Measurements from ENCODE around the gene NEURL4. TPM values are rescaled to one million over a fixed set of nuclear protein-coding genes. Genes with fewer than 3 reads are reported as not detected.

Gene NEURL4
- total and polyA plus RNA-seq, 5 donors from 2014 or later: 0.27 to 39.5 (median 1.1) TPM

DNA sequence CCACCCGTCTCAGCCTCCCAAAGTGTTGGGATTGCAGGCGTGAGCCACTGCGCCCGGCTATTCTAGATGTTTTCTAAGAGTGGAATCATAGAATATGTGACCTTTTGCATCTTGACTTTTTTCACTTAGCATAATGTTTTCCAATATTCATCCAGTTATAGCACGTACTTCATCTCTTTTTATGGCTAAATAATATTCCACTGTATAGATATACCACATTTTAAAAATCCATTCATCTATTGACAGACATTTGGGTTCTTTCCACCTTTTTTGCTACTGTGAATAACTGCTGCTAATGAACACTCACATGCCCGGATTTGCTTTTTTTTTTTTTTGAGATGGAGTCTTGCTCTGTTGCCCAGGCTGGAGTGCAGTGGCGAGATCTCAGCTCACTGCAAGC is 25.0 kb downstream of the NEURL4 start:
- no peaks in the 10 kb centered on the region for H3K36me3 ChIP-seq (ENCODE audit: control insufficient read depth, insufficient read depth, low read length)
- H3K9me3 ChIP-seq (ENCODE audit: control insufficient read depth in 2 of 2, low read length in 2 of 2): no peaks in the 10 kb centered on the region
- H3K36me3 Mint-ChIP-seq: peaks cover 2% of the 10 kb centered on the region
- H3K4me3 ChIP-seq (ENCODE audit: low read depth, low read length): no peak overlapping the region
- peaks cover 21% of the 10 kb centered on the region for H3K4me1 ChIP-seq (ENCODE audit: control insufficient read depth, insufficient read depth, low read length, poor library complexity, severe bottlenecking)
- peaks cover 2% of the 10 kb centered on the region for H3K27me3 ChIP-seq (ENCODE audit: control insufficient read depth, insufficient read depth, low read length)
- no peak overlapping the region for H3K27ac Mint-ChIP-seq
- H3K9me3 Mint-ChIP-seq: peaks cover 0 to 2% (median 0%) of the 10 kb centered on the region in 7 donors
- no peak overlapping the region for H3K4me3 Mint-ChIP-seq
- ATAC-seq (ENCODE audit: low read depth in 2 of 2) (no peak), DNase-seq (no peak)
- H3K4me1 Mint-ChIP-seq: peaks cover 0 to 15% (median 7%) of the 10 kb centered on the region in 4 donors
- H3K27ac ChIP-seq (ENCODE audit: insufficient read depth, low read length, poor library complexity, severe bottlenecking): no peak overlapping the region
- peaks cover 17% of the 10 kb centered on the region for H3K27me3 Mint-ChIP-seq

DNA sequence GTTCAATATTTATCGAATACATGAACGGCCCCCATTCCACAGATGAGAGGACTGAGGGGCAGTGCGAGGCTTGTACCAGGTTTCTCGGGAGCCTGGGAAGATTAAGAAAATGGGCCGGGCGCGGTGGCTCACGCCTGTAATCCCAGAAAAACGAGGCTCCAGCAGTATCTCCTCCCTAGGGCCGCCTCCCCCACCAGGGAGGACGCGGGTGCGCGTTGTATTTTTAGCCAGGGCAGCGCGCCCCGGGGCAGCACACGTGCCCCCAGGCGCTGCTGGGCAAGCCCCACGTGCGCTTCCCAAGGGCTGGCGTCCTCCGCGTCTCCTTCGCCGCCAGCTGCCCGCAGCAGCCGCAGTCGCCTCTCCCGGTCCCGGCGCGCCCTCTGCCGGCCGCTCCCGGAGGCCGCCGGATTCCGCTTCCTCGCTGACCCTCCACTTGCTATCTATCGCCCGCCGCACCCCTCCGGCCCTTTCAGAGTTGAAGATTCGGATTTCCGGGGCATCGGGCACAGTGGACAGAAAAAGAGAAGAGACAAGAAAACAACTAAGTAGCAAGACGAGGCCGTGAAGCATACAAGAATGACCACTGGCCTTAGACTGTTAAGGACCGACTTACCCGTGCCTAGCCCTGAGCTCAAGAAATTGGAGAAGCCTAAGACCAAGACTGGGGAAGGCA is 32.8 kb downstream of the NEURL4 start:
- Histone ChIP-seq H3K4me3 (ENCODE audit: low read depth, low read length) (no peak overlapping the region), H3K27me3 (ENCODE audit: control insufficient read depth, insufficient read depth, low read length) (peaks cover 10% of the 10 kb centered on the region), H3K4me1 (ENCODE audit: control insufficient read depth, insufficient read depth, low read length, poor library complexity, severe bottlenecking) (peaks cover 31% of the 10 kb centered on the region), H3K36me3 (ENCODE audit: control insufficient read depth, insufficient read depth, low read length) (no peaks in the 10 kb centered on the region), H3K9me3 (ENCODE audit: control insufficient read depth in 2 of 2, low read length in 2 of 2) (no peaks in the 10 kb centered on the region), H3K27ac (ENCODE audit: insufficient read depth, low read length, poor library complexity, severe bottlenecking) (no peak overlapping the region)
- Mint-ChIP-seq H3K27ac (peak overlapping the region in 1 of 3 donors; percentile 93), H3K36me3 (peaks cover 3% of the 10 kb centered on the region), H3K9me3 (peaks cover 0 to 2% (median 0%) of the 10 kb centered on the region in 7 donors), H3K4me3 (peak overlapping the region in 2 of 4 donors; percentile 28 to 48), H3K4me1 (peaks cover 4 to 27% (median 9%) of the 10 kb centered on the region in 4 donors), H3K27me3 (peaks cover 41% of the 10 kb centered on the region)
- DNase-seq: peak; percentile 46 to 63 (median 53)
- ATAC-seq (ENCODE audit: low read depth in 2 of 2): peak; percentile 28 to 33

DNA sequence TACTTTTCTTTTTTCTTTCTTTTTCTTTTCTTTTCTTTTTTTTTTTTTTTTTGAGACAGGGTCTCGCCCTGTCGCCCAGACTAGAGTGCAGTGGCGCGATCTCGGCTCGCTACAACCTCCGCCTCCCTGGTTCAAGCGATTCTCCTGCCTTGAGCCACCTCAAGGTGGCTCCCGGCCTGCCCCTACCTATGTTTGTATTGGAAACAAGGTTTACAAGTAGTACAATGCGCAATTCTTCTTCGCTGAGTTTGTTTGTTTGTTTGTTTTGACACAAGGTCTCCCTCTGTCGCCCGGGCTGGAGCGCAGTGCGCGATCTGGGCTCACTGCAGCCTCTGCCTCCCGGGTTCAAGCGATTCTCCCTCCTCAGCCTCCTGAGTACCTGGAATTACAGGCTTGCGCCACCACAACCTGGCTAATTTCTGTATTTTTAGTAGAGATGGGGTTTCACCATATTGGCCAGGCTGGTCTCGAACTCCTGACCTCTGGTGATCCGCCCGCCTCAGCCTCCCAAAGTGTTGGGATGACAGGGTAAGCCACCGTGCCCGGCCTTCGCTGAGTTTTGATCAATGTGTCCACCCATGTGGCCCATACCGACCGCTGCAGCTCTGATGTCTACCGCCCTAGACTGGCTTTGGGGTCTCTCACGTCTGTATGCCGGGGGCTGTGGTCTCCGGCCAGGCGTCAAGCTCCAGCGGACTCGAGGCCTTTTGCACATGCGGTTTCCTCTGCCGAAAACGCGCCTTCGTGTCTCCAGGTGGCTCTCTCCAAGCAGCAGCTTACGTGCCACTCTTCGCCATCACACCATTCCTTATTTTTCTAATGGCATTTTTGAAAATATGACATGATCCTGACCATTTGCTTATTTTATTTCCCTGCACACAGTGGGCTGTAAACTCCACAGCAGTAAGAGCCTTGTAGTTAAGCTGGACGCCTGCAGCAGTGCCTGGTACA is 33.6 kb downstream of the NEURL4 start:
- Mint-ChIP-seq H3K4me3 (peak overlapping the region; percentile 62 to 86 (median 82)), H3K27me3 (peaks cover 39% of the 10 kb centered on the region), H3K36me3 (peaks cover 3% of the 10 kb centered on the region), H3K27ac (peak overlapping the region; percentile 45 to 79 (median 76)), H3K9me3 (peaks cover 0 to 2% (median 0%) of the 10 kb centered on the region in 7 donors), H3K4me1 (peaks cover 4 to 27% (median 9%) of the 10 kb centered on the region in 4 donors)
- Histone ChIP-seq H3K4me3 (ENCODE audit: low read depth, low read length) (peak overlapping the region; percentile 26), H3K27me3 (ENCODE audit: control insufficient read depth, insufficient read depth, low read length) (peaks cover 10% of the 10 kb centered on the region), H3K4me1 (ENCODE audit: control insufficient read depth, insufficient read depth, low read length, poor library complexity, severe bottlenecking) (peaks cover 31% of the 10 kb centered on the region), H3K9me3 (ENCODE audit: control insufficient read depth in 2 of 2, low read length in 2 of 2) (no peaks in the 10 kb centered on the region), H3K36me3 (ENCODE audit: control insufficient read depth, insufficient read depth, low read length) (no peaks in the 10 kb centered on the region), H3K27ac (ENCODE audit: insufficient read depth, low read length, poor library complexity, severe bottlenecking) (no peak overlapping the region)
- DNase-seq (no peak), ATAC-seq (ENCODE audit: low read depth in 2 of 2) (no peak)

- peaks cover 3% of the 10 kb centered on the region for H3K36me3 Mint-ChIP-seq
Measured at GRCh38 chr17:7294614-7295153, 34.5 kb downstream of the NEURL4 start, which contains the start of gene YBX2. YBX2 (minus strand) TSS chr17:7294639; CDS start chr17:7294500, 139 bp downstream.

GRCh38 chr17:7293816-7294613 is 35.1 kb downstream of the NEURL4 start:
- Histone ChIP-seq H3K36me3 (ENCODE audit: control insufficient read depth, insufficient read depth, low read length) (no peaks in the 10 kb centered on the region), H3K27ac (ENCODE audit: insufficient read depth, low read length, poor library complexity, severe bottlenecking) (no peak overlapping the region), H3K9me3 (ENCODE audit: control insufficient read depth in 2 of 2, low read length in 2 of 2) (no peaks in the 10 kb centered on the region), H3K4me3 (ENCODE audit: low read depth, low read length) (no peak overlapping the region), H3K27me3 (ENCODE audit: control insufficient read depth, insufficient read depth, low read length) (peaks cover 10% of the 10 kb centered on the region), H3K4me1 (ENCODE audit: control insufficient read depth, insufficient read depth, low read length, poor library complexity, severe bottlenecking) (peaks cover 31% of the 10 kb centered on the region)
- peaks cover 37% of the 10 kb centered on the region for H3K27me3 Mint-ChIP-seq
- ATAC-seq (ENCODE audit: low read depth in 2 of 2) (no peak), DNase-seq (no peak)
- no peak overlapping the region for H3K27ac Mint-ChIP-seq
- peaks cover 3% of the 10 kb centered on the region for H3K36me3 Mint-ChIP-seq
- no peaks in the 10 kb centered on the region for H3K9me3 Mint-ChIP-seq
- H3K4me1 Mint-ChIP-seq: peaks cover 4 to 27% (median 9%) of the 10 kb centered on the region in 4 donors
- H3K4me3 Mint-ChIP-seq: peak overlapping the region; percentile 58 to 73 (median 71)

More at GRCh38 chr17:7294614-7295153, 34.5 kb downstream of the NEURL4 start, which contains the start of gene YBX2:
- peak; percentile 69 to 74 for ATAC-seq (ENCODE audit: low read depth in 2 of 2)
- peak within 1 kb of the TSS; percentile 76 to 79 (median 76) for H3K27ac Mint-ChIP-seq
- Histone ChIP-seq H3K27me3 (ENCODE audit: control insufficient read depth, insufficient read depth, low read length) (peaks cover 10% of the 10 kb centered on the region), H3K4me1 (ENCODE audit: control insufficient read depth, insufficient read depth, low read length, poor library complexity, severe bottlenecking) (peaks cover 31% of the 10 kb centered on the region), H3K36me3 (ENCODE audit: control insufficient read depth, insufficient read depth, low read length) (no peaks in the 10 kb centered on the region), H3K9me3 (ENCODE audit: control insufficient read depth in 2 of 2, low read length in 2 of 2) (no peaks in the 10 kb centered on the region), H3K27ac (ENCODE audit: insufficient read depth, low read length, poor library complexity, severe bottlenecking) (no peak within 1 kb of the TSS), H3K4me3 (ENCODE audit: low read depth, low read length) (peak within 1 kb of the TSS; percentile 26)
- DNase-seq: peak; percentile 49 to 75 (median 69)
- peaks cover 4 to 27% (median 9%) of the 10 kb centered on the region in 4 donors for H3K4me1 Mint-ChIP-seq
- peak within 1 kb of the TSS; percentile 72 to 86 (median 82) for H3K4me3 Mint-ChIP-seq
- H3K27me3 Mint-ChIP-seq: peaks cover 37% of the 10 kb centered on the region
- peaks cover 0 to 1% (median 0%) of the 10 kb centered on the region in 7 donors for H3K9me3 Mint-ChIP-seq

- Histone ChIP-seq H3K4me3 (ENCODE audit: low read depth, low read length) (no peak overlapping the region), H3K27me3 (ENCODE audit: control insufficient read depth, insufficient read depth, low read length) (peaks cover 10% of the 10 kb centered on the region), H3K4me1 (ENCODE audit: control insufficient read depth, insufficient read depth, low read length, poor library complexity, severe bottlenecking) (peaks cover 31% of the 10 kb centered on the region), H3K9me3 (ENCODE audit: control insufficient read depth in 2 of 2, low read length in 2 of 2) (no peaks in the 10 kb centered on the region), H3K27ac (ENCODE audit: insufficient read depth, low read length, poor library complexity, severe bottlenecking) (no peak overlapping the region), H3K36me3 (ENCODE audit: control insufficient read depth, insufficient read depth, low read length) (no peaks in the 10 kb centered on the region)
- Mint-ChIP-seq H3K27me3 (peaks cover 46% of the 10 kb centered on the region), H3K27ac (peak overlapping the region in 1 of 3 donors; percentile 76), H3K36me3 (peaks cover 3% of the 10 kb centered on the region), H3K4me1 (peaks cover 4 to 27% (median 9%) of the 10 kb centered on the region in 4 donors), H3K4me3 (peak overlapping the region; percentile 70 to 75 (median 72)), H3K9me3 (no peaks in the 10 kb centered on the region)
- DNase-seq (no peak), ATAC-seq (ENCODE audit: low read depth in 2 of 2) (no peak)
Measured at GRCh38 chr17:7293159-7293558, 36.0 kb downstream of the NEURL4 start.
